ACHN (cell line): Measurements from ENCODE around the gene RMRP.

Experiments
- DNase-seq: peaks from one replicate; pipeline ENCODE4 v3.0.0-alpha.2; 2015
- in situ Hi-C: cut with HindIII; loops from 2 replicates; pipeline ENCODE4 v1.10.0; 2017; ENCODE audit warnings: low sequenced_read_pairs, low pct_ligation_motif_present, low pct_unique_long_range_greater_than_20kb

RMRP gene

DNA sequence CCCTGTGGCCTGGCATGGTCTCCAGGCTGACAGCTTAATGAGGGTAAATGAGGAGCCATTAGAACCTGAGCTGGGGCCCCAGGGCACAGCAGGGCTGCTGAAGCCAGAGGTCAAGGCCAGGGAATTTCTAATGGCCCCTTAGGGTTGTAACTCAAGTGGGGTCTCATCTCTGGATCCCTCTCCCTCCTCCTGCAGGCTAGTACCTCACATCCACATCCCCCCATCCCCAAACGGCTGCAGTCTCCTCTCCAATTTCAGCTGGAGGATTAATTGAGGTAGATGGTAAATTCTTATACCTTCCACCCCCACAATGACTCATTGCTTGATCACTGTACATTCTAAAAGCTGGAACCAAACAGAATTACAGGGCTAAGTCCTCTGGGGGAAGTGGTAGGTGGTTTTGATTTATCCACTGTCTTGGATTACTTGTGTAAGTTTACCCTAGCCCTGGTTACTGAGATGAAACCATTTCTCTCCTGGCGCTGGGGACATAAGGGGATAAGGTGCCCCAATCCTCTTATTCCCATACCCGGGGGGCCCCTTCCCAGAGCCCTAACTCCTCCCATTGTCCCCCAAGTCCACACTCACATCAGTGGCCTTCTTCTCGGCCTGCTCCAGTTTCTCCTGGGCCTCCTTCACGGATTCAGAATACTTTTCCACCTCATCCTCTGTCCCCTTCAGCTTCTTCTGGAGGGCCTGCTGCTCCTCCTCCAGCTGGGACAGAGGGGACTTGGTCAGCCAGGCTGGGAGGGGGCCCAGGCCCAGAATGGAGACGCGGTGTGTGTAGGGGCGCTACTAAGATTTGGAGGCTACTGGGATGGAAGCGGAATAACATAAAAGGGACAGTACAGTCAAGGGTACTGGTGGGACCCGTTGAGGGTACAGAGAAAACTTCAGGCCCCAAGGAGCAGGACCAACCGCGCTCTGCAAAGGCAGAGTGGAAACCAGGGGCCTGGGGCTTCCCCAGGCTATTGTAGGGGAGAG is 31.0 kb upstream of the RMRP start:
- peak; percentile 35 for DNase-seq
- in situ Hi-C loops: no loop called here

DNA sequence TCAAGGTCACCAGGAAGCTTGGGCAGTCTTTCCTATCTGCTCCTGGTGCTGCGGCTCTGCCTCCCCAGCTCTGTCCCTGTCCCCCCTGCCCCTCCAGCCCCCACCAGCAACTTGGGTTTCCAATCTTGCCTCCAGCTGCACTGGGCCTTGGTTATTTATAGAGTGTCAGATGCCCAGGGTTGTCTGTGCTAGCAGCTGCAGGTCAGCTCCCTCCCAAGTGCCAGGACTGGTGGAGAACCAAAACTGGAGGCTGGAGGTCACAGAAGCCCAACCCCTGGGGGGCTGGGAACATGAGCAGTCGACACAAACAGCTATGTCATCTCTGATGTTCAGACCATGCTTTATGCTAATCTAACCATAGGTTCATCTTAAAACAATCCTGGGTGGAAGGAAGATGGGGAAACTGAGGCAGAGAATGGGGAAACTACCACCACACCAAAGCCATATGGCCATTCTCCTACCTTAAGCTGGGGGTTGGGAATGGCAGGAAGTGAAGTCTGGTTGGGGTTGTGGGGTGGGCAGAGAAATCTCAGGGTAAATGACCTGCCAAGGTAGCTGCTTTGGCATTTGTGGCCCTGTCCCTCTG is 30.2 kb upstream of the RMRP start:
- in situ Hi-C loops: no loop called here
- no peak for DNase-seq

DNA sequence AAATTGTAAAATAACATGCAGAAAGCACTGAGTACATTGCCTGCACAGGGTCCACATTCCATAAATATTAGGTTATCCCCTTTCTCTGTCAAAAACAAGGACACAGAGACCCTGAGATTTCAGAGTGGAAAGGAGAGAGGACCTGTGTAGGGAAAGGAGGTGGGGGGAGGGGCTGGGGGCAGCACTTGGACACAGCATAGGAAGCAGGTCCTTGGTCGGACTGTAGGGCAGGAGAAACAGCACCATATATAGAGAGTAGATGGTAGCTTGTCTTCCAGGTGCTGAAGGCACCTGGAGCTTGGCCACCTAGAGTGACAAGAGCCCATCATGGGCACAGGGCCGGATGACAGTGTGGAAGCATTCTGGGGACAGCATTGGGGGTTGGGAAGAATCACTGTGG is 29.5 kb upstream of the RMRP start:
- in situ Hi-C loops: no loop called here

DNA sequence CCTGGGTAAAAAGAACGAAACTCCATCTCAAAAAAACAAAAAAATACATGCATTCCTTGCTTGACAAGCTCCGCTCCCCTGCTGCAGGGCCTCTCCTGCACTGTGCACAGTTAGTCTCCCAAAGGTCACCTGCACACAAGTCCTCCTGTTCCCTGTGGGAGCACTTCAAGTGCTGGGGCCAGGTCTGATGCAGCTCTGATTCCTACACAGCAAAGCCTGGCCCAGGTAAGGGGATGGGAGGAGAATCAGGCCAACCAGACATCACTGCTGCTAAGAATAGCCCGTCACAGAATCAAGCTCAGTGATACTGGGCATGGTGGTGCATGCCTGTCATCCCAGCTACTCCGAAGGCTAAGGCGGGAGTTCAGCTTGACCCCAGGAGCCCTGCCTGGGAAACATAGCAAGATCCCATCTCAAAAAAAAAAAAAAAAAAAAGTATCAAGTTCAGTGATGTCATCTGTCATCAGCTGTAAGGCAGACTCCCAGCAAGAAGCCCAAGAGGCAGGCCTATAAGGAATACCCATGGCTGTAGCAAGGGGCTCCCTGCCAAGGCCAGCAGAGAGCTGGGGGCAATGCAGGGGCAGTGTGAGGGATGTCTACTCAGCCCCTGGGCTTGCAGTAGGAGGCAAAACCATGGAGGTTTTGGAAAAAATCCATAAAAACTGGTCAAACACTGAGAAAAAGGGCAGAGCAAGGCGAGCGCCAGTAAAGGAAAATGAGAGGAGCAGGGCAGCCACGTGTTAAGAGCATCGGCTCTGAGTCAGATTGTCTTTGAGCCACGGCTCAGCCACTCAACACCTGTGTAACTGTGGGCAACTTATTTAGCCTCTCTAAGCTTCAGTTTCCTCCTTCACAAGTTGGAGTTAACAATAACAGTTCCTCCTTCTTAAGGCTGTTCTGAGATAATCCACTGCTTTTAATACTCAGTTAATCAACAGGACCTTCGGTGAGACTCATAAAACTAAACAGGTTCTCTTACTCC is 28.7 kb upstream of the RMRP start:
- in situ Hi-C loops: no loop called here
- no peak for DNase-seq

More for the DNA sequence above, 29.5 kb upstream of the RMRP start:
- no peak for DNase-seq

DNA sequence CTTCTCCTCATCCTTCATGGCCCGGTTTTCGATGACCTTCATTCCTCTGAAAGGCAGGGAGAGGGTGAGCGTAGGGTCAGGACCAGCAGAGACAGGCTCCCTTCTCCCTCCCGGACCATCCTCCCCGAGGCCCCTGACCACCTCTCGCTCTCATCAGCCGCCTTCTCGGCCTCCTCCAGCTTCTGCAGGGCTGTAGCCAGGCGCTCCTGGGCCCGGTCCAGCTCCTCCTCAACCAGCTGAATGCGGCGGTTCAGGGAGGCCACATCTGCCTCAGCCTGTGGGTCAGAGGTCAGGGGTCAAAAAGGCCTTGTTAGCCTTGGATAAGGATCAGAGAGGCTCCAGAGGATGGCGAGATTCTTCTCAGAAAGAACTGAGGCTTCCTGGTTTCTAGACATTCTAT is 27.7 kb upstream of the RMRP start:
- in situ Hi-C loops: no loop called here

DNA sequence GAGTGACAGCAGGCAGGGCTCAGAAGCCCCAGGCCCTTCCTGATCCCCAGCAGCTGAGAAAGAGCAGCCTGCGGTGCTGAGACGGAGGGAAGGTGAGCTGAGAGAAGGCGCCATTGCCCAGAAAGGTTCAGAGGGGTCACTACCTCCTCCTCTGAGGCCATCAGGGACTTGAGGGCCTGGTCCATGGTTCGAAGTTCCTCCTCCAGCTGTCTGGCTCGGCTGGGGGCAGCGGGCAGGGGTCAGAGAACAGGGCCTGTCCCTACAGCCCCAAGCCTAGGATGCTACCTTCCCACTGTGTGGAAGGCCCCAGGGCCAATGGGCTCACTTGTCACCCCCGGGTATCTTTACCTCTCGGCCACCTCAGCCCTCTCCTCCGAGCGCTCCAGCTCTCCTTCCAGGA is 27.1 kb upstream of the RMRP start:
- DNase-seq: no peak
- in situ Hi-C loops: no loop called here

More for the DNA sequence above, 27.7 kb upstream of the RMRP start:
- no peak for DNase-seq

DNA sequence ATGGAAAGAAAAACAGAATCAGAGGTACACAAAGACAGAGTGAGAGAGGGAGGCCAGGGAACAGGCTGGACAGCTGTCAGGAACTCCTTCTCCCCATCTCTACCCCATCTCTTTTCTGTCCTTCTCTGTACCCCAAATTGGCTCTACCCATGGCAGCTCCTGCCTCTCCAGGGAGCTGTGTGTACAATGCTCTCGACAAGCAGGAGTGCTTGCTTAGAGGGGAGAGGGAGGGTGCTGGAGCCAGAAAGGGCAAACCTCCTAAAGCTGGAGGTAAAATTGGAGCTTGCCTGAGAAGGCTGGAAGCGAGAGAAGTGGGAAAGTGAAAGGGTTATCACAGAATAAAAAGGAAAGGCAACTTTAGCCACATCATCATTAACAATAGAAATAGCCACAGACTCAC is 25.5 kb upstream of the RMRP start:
- DNase-seq: no peak
- in situ Hi-C loops: no loop called here

DNA sequence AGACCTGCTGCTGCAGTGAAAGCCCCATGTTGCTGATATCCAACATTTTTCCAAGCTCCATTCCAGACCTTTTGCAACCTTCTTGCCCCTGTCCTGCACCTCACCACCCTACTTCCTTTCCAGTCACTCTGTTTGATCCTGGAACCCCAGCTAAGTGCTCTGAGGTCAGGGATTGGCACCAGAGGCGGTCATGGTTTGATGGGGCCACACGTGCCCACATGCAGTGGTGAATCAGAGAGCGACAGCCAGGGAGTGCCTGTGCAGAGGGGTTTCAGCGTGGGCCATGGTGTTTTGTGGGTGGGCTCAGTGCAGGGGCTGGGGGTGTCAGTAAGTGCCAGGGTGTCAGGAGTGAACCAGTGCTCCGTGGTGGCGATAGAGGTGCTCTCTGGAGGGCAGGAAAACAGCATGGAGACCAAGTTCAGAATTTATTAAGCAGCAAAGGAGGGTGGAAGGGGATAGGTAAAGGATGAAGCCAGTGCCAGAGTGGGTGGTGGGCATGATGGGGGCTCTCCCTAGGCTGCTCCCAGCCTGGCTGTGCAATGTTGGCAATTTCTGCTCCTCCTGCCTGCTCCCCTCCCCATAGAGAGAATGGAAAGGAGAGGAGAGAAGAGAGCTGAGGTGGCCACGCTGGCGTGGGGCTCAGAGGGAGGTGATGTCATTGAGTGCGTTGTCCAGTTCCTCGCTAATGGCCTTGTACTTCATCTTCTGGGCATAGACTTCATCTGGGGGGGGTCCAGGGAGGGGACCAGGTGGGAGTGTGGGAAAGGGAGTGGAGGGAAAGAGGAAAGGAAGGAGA is 24.9 kb upstream of the RMRP start:
- in situ Hi-C loops: no loop called here
- DNase-seq: no peak

DNA sequence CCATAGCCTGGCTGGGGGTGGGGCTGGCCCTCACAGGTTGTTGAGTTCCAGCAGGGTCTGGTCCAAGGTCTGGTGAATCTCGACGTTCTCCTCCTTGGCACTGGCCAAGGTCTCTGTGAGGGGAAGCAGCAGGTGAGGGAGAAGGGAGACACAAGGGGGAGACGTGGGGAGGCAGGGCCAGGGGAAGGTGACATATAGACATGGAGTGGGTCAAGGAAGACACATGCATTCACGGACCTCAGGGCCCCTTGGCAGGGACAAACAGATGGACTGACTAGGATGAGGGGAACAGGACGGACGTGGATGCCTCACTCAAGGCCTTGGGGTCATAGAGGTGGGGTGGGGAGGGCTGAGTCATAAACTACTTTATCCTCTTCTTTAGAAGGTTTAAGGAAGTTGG is 24.2 kb upstream of the RMRP start:
- no peak for DNase-seq
- in situ Hi-C loops: no loop called here

DNA sequence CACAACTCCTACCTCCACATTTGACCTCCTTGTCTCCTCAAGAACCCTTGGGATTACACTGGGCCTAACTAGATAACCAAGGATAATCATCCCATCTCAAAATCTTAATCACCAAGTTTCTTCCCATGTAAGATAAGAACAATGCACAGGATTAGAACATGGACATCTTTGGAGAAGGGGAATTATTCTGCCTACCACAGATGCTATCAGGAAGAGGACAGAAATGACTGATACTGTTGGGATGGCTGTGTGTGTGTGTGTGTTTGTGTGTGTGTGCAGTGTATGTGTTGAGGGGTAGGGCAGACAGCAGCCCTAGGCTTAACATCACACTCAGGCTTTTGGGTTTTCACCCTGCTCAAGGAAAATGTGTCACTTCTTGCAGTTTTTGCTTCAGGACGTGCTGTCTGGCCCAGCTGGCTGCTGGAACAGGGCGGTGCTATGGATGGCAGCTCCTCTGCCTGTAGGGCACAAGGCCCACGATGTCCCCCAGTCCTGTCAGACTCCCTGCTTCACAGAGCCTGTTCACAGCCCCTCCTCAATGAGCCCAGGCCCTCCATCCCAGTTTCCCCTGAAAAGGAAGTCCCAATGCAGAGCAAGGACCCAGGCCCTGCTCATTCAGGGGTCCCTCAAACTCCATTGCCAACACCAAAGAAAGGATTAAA is 23.7 kb upstream of the RMRP start:
- no peak for DNase-seq
- in situ Hi-C loops: no loop called here

DNA sequence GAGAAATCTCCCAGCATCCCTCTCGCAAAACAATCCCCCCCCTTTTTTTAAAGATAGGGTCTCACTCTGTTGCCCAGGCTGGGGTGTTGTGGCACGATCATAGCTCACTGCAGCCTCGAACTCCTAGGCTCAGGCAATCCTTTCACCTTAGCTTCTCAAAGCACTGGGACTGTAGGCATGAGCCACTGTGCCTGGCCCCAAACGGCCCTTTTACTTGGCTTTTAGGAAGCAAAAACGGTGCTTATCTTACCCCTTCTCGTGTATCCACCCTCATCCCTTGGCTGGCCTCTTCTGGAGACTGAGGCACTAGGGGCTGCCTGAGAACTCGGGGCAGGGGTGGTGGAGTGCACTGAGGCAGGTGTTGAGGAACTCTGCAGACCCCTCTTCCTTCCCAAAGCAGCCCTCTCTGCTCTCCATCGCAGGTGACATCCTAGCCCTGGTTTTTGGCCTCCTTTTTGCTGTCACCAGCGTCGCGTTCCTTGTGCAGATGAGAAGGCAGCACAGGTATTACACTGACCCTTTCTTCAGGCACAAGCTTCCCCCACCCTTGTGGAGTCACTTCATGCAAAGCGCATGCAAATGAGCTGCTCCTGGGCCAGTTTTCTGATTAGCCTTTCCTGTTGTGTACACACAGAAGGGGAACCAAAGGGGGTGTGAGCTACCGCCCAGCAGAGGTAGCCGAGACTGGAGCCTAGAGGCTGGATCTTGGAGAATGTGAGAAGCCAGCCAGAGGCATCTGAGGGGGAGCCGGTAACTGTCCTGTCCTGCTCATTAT is 22.7 kb upstream of the RMRP start:
- in situ Hi-C loops: no loop called here
- DNase-seq: no peak

DNA sequence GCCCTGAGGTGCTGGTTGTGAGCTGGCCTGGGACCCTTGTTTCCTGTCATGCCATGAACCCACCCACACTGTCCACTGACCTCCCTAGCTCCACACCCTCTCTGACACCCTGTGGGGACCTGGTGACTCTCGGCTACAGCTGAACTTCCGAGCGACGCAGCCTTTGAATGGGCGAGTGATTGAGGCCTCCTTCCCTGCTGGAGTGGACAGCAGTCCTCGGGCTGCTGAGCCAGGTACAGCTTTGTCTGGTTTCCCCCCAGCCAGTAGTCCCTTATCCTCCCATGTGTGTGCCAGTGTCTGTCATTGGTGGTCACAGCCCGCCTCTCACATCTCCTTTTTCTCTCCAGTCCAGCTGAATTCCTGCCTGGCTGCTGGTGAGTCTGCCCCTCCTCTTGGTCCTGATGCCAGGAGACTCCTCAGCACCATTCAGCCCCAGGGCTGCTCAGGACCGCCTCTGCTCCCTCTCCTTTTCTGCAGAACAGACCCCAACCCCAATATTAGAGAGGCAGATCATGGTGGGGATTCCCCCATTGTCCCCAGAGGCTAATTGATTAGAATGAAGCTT is 22.0 kb upstream of the RMRP start:
- DNase-seq: no peak

DNA sequence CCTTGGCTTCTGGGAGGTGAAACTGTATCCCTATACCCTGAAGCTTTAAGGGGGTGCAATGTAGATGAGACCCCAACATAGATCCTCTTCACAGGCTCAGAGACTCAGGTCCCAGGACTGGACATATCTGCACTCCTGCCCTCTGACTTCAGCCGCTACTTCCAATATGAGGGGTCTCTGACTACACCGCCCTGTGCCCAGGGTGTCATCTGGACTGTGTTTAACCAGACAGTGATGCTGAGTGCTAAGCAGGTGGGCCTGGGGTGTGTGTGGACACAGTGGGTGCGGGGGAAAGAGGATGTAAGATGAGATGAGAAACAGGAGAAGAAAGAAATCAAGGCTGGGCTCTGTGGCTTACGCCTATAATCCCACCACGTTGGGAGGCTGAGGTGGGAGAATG is 21.3 kb upstream of the RMRP start:
- in situ Hi-C loops: no loop called here
- no peak for DNase-seq

More for the DNA sequence above, 22.0 kb upstream of the RMRP start:
- in situ Hi-C loops: no loop called here

DNA sequence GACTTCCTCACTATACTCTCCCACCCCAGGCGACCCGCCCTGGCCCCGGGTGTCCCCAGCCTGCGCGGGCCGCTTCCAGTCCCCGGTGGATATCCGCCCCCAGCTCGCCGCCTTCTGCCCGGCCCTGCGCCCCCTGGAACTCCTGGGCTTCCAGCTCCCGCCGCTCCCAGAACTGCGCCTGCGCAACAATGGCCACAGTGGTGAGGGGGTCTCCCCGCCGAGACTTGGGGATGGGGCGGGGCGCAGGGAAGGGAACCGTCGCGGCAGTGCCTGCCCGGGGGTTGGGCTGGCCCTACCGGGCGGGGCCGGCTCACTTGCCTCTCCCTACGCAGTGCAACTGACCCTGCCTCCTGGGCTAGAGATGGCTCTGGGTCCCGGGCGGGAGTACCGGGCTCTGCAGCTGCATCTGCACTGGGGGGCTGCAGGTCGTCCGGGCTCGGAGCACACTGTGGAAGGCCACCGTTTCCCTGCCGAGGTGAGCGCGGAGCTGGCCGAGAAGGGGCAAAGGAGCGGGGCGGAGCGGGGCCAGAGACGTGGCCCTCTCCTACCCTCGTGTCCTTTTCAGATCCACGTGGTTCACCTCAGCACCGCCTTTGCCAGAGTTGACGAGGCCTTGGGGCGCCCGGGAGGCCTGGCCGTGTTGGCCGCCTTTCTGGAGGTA is 18.0 kb upstream of the RMRP start:
- in situ Hi-C loops: no loop called here
- no peak for DNase-seq

DNA sequence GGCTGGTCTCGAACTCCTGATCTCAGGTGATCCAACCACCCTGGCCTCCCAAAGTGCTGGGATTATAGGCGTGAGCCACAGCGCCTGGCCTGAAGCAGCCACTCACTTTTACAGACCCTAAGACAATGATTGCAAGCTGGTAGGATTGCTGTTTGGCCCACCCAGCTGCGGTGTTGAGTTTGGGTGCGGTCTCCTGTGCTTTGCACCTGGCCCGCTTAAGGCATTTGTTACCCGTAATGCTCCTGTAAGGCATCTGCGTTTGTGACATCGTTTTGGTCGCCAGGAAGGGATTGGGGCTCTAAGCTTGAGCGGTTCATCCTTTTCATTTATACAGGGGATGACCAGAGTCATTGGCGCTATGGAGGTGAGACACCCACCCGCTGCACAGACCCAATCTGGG is 17.4 kb upstream of the RMRP start:
- in situ Hi-C loops: no loop called here

DNA sequence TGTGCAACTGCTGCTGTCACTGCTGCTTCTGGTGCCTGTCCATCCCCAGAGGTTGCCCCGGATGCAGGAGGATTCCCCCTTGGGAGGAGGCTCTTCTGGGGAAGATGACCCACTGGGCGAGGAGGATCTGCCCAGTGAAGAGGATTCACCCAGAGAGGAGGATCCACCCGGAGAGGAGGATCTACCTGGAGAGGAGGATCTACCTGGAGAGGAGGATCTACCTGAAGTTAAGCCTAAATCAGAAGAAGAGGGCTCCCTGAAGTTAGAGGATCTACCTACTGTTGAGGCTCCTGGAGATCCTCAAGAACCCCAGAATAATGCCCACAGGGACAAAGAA is 16.2 kb upstream of the RMRP start:
- no peak for DNase-seq
- in situ Hi-C loops: no loop called here

More for the DNA sequence above, 17.4 kb upstream of the RMRP start:
- no peak for DNase-seq
